GM12872 (cell line): ENCODE measurements around the gene CDHR2.

ENCODE experiments used
- CTCF ChIP-seq: IDR thresholded peaks from 3 replicates; pipeline ENCODE4 v1.5.1; 2011; ENCODE audit warnings: low read depth, mild to moderate bottlenecking, low read length, moderate library complexity; ENCODE audit not compliant: insufficient read depth

CDHR2 gene

DNA sequence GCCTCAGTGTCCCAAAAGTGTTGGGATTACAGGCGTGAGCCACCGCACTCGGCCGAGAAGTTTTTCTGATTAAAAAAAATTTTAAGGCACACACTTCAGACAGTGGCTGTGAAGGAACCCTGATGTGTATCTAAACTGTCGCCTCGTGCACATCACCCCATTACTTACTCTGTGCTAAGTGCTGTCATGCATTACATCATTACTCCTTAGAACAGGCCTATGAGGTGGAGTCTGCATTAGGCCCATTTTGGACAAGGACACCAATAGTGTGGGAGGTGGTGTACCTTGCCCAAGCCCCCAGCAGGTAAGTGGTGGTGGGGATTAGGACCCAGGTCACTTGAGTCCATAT is 3.8 kb upstream of the CDHR2 start:
- TF ChIP-seq CTCF = no peak

GRCh38 chr5:176545737-176546509 is 3.2 kb upstream of the CDHR2 start:
- no peak for TF ChIP-seq CTCF

- no peak for TF ChIP-seq CTCF
These were observed 1.3 kb upstream of the CDHR2 start for GRCh38 chr5:176547802-176548201.

DNA sequence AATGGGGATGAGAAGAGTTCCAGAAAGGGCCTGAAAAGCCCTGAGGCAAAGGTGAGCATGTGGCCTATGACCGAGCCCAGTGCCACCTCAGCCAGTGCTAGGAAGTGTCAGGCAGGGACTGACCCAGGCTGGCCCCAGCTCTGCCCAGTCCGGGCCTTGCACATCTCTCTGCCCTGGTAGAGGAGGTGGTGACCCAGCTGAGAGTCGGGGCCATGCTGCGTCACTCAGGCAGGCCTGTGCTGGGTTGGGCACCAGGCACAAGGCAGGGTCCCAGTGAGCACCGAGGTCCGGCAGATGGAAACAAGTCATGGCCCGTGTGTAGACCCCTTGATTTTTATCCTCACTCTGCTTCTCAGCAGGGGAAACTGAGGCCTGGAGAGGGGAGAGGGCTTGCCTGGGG is 729 bp downstream of the CDHR2 start:
- no peak for TF ChIP-seq CTCF

- no peak for TF ChIP-seq CTCF
These were observed 1.2 kb downstream of the CDHR2 start for GRCh38 chr5:176550275-176550831.

DNA sequence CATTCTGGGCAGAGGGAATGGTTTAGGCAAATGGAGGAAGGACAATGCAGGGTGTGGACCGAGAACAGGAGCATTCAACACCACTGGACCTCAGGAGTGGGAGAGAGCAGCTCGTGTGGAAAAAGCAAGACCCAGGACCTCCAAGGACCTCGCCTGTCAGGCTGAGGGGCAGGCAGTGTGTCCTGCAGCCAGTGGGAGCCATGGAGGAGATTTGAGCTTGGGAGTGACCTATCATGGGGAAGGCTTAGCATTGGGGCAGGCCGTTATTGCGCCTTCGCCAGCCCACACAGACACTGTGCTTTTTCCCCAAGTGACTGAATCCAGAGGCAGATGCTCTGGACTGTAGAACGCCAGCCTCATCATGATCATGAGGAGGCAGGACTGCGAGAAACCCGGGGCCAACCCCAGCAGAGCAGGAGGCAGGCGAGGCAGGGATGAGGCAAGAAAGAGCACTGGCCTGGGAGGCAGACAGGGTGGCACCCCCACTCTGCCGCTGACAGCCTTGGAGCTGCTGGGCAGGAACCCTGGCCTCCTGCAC is 3.3 kb downstream of the CDHR2 start:
- no peak for TF ChIP-seq CTCF

- no peak for TF ChIP-seq CTCF
These were observed 4.3 kb downstream of the CDHR2 start for GRCh38 chr5:176553260-176554085.
